GM13976 (cell line): Measurements from ENCODE around the gene GABBR2.
"Not testable (repeated sequence)": the region's sequence is repeated elsewhere in the genome, so short reads cannot be mapped to it uniquely, and the experiment has no call there.

ENCODE experiments used
- DNase-seq: peaks from one replicate; pipeline ENCODE4 v3.0.0; 2012; ENCODE audit warnings: low spot score
- CTCF ChIP-seq: IDR thresholded peaks from 2 replicates; pipeline ENCODE4 v1.5.1; 2012; ENCODE audit warnings: borderline replicate concordance, mild to moderate bottlenecking; ENCODE audit not compliant: insufficient read depth; ENCODE audit errors: extremely low read depth, missing control alignments, control extremely low read depth
- in situ Hi-C: fragments of 300-500 bp; cut with MboI; formaldehyde crosslinking; loops from one replicate; pipeline ENCODE4 v1.12.0; 2022; ENCODE audit warnings: low sequenced_read_pairs, mixed read lengths, inconsistent platforms; ENCODE audit not compliant: unreplicated experiment

GABBR2 gene

DNA sequence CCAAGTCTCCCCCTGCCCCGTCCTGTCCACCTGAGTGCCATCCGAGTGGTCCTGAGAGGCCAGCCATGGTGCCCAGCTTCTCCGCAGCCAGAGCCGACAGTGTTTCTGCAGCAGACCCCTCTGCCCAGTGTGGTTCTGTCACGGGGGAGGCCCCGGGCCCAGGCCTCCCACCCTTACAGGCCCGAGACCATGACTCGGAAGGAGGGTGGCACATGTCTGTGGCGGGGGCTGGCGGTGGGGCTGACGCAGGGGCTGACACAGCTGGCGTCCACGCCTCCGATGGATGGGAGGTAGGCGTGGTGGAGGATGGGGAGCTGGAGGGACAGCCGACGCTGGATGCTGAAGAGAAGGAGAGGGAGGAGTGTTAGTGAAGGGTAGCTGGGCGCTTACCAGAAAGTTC is 418.3 kb downstream of the GABBR2 start:
- DNase-seq, result no peak
- TF ChIP-seq CTCF, result no peak
- in situ Hi-C loops, result no loop called here

DNA sequence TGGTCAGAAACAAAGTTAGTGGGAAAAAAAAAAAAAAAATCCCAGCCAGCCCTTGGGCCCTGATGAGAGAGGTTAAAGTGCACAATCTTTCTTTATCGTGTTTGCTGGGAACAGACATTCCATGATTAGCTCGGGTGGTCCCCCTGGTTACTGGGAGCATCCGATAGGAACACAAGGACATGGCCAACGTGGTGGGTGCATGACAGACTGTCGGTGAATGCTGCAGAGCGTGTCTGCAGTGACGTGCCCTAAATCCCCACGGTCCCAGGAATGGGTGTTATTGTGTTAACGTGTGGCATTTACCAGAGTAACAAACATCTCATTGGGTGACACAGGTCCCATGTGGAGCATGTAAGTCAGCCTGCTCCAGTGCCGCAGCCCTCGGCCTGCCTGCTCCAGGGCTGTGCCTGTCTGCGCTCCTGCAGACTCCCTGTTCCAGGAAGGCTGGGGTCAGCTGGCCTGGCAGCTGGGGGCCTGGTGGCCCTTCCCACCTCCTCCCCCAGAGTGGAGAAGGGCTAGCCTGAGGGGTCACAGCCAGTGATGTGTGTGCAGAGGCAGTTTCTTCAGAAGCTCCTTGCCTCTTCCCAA is 419.0 kb downstream of the GABBR2 start:
- no peak for DNase-seq
- in situ Hi-C loops, result no loop called here
- TF ChIP-seq CTCF, result no peak

DNA sequence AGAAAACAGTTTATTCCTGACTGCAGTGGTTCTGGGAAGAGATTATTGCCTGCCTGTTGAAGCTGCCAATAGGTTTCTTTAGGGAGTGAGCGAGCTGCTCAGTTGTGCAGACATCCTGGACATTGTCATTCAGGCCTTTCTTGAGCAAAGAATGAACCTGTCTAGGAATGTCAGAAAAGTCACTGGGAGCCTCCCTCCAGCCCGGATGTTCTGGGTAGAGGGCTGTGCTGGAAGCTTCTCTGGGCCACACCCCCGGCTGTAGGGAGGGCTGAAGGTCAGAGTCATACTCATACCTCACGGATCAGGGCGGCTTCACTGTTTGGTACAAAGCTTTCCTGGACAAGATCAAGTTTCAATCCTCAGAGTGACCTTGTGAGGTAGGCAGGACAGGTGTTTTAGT is 419.9 kb downstream of the GABBR2 start:
- no peak for TF ChIP-seq CTCF
- in situ Hi-C loops, result no loop called here

GRCh38 chr9:98287384-98287783 is 421.4 kb downstream of the GABBR2 start:
- in situ Hi-C loops, result no loop called here
- TF ChIP-seq CTCF, result no peak
- DNase-seq, result no peak

More for the DNA sequence above, 419.9 kb downstream of the GABBR2 start:
- no peak for DNase-seq

DNA sequence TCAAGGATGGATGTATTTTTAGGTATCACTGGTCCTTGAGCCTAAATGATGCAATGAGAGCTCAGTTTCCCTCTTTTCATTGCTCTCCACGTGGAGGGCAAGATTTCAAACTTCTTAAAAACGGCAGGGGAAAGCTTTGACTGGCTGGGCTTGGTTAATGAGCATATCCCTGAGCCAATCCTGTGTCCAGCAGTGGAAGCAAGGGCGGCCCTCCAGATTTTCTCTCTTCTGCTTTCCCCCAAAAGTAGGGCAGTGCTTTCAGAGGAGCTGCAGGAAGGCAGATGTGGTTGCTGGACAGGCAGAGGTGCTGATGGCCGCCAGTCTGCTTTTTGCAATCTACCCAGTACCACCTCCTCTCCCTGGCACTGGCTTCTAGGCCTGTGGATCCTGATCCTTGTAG is 423.3 kb downstream of the GABBR2 start:
- in situ Hi-C loops, result no loop called here
- DNase-seq, result no peak
- TF ChIP-seq CTCF, result no peak

DNA sequence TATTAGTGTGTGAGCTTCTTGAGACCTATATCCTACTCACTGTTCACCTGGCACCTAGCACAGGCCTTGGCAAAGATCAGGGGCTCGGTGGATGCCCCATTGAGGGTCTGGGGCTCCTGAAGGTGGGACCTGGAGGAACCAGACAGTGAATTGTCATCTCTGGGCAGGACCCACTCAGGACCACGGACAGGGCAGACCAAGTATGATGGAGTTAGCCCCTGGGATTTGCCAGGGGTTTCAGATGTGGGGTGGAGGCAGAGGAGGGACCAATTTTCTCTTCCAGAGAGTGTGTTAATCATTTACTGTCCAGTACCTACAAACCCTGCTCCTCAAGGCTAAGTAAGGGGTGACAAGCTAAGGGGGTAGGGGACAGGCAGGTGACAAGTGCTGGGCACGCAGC is 424.0 kb downstream of the GABBR2 start:
- in situ Hi-C loops, result no loop called here
- DNase-seq, result no peak
- TF ChIP-seq CTCF, result no peak

- DNase-seq, in situ Hi-C loops: not testable (repeated sequence)
Observed at GRCh38 chr9:98283143-98283542, 425.6 kb downstream of the GABBR2 start.
